HUES48 (cell line): Measurements from ENCODE around the gene ZNF445.
"Not testable (repeated sequence)": the region's sequence is repeated elsewhere in the genome, so short reads cannot be mapped to it uniquely, and the experiment has no call there.

Source experiments
- H3K27ac ChIP-seq: one replicate; pipeline ENCODE4 v1.7.0; 2013; ENCODE audit warnings: low read depth, low read length, inconsistent platforms
- H3K27me3 ChIP-seq: 2 replicates; pipeline ENCODE4 v1.6.1; 2013; ENCODE audit warnings: mild to moderate bottlenecking, low read length; ENCODE audit not compliant: control insufficient read depth, insufficient read depth
- H3K36me3 ChIP-seq: 2 replicates; pipeline ENCODE4 v1.6.1; 2013; ENCODE audit warnings: low read length; ENCODE audit not compliant: control insufficient read depth, insufficient read depth
- H3K4me1 ChIP-seq: 2 replicates; pipeline ENCODE4 v1.6.1; 2013; ENCODE audit warnings: mild to moderate bottlenecking, low read length; ENCODE audit not compliant: control insufficient read depth, insufficient read depth
- H3K4me3 ChIP-seq: 2 replicates; pipeline ENCODE4 v1.5.1; 2013; ENCODE audit warnings: mild to moderate bottlenecking, low read depth, low read length
- H3K9ac ChIP-seq: 2 replicates; pipeline ENCODE4 v1.6.1; 2013; ENCODE audit warnings: mild to moderate bottlenecking, low read depth, low read length, moderate library complexity
- H3K9me3 ChIP-seq: 2 replicates; pipeline ENCODE4 v1.6.1; 2013; ENCODE audit warnings: low read length; ENCODE audit not compliant: control insufficient read depth, insufficient read depth

ZNF445 gene

DNA sequence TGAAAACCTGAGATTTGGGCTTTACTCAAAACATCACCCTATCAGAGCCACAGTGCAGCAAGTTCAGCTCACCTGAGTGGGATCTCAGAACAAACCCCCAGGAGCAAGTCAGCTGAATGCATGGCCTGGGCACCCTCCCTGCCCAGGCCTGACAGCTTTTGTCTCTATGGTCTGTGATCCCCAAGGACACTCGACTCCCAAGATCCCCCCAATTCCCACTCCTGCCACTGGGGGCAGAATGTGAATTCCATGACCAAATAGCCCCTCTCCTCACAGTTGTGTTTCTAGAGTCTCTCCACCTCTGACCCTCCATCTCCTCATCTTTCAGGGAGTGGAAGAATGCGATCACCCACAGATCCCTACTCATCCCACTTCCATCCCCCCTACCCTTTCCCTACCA is 58.9 kb downstream of the ZNF445 start:
- Histone ChIP-seq H3K27me3 (no peaks in the 10 kb centered on the region), H3K27ac (no peak overlapping the region), H3K36me3 (no peaks in the 10 kb centered on the region), H3K4me1 (no peaks in the 10 kb centered on the region), H3K9ac (no peak overlapping the region), H3K4me3 (no peak overlapping the region), H3K9me3 (no peaks in the 10 kb centered on the region)

DNA sequence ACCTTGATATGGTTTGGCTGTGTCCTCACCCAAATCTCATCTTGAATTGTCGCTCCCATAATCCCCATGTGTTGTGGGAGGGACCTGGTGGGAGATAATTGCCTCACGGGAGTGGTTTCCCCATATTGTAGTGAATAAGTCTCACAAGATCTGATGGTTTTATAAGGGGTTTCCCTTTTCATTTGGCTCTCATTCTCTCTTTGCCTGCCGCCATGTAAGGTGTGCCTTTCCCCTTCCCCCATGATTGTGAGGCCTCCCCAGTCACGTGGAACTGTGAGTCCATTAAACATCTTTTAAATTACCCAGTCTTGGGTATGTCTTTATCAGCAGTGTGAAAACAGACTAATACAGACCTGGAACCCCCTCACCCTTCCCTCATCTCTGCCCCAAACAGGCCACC is 59.4 kb downstream of the ZNF445 start:
- not testable (repeated sequence) for H3K9ac ChIP-seq, H3K9me3 ChIP-seq, H3K4me3 ChIP-seq, H3K27ac ChIP-seq, H3K36me3 ChIP-seq, H3K4me1 ChIP-seq, H3K27me3 ChIP-seq

DNA sequence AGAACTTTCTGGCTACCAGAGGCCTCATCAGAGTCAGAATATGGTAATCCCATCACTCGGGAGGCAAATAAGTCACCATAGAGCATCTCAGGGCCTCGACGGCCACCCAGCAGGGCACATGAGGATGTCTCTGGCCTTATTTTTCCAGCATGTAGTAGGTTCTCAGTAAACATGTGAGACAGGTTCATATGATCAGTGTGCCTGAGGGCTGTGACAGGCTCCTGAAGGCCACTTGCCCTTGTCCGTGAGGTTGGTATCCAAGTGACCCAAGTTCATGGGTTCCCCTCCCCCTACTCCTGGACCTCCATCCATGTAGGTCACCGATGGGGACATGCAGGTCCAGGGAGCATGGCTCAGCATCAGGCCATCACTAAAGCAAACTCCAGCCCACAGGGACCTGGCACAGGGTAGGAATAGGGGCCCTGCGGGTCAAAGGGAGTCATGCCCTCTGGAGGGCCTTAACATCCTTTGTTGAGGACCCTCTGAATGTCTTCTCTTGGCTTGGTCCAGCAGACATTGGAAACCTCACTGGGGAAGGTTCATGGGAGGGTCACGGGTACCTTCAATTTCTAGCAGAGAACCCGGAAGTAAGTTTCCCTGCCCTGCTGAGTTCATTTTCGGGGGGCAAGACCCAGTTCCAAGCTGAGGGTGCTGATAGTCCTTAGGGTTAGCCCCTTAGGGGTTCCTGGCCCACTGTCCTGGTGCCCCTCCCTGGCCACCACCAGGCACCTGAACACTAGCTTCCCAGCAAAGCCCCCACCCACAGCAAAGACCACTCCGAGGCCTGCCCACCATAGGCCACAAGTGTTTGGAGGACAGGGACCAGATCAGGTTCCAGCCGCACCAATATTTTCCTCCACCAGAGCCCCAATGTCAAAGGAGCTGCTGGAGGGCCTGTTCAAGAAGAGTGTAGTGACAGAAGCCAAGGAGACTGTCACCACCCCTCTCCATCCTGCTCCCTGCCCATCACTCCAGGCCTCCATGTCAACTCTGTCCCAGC is 61.1 kb downstream of the ZNF445 start:
- no peaks in the 10 kb centered on the region for H3K36me3 ChIP-seq
- no peaks in the 10 kb centered on the region for H3K27me3 ChIP-seq
- no peak overlapping the region for H3K27ac ChIP-seq
- H3K4me1 ChIP-seq, result no peaks in the 10 kb centered on the region
- no peaks in the 10 kb centered on the region for H3K9me3 ChIP-seq
- H3K4me3 ChIP-seq, result no peak overlapping the region
- no peak overlapping the region for H3K9ac ChIP-seq

DNA sequence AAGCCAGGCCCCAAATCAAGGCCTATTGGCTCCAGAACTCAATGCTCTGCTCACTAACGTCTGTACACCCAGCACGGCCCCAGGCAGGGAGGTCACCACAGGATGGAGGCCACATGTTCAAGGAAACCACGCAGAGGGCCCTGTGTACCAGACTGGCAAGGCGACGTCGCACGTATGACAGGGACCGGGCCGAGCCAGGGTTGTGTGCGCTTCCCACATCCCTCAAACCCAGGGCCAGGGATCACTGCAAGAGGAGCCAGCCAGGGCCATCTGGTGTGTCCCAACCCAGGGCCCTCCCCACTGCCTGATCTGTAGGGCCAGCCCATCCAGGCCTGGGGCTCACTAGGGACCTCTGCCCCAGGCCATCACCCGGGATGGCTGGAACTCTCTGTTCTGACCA is 62.0 kb downstream of the ZNF445 start:
- Histone ChIP-seq H3K4me1 (no peaks in the 10 kb centered on the region), H3K9me3 (no peaks in the 10 kb centered on the region), H3K9ac (no peak overlapping the region), H3K4me3 (no peak overlapping the region), H3K27ac (no peak overlapping the region), H3K36me3 (no peaks in the 10 kb centered on the region), H3K27me3 (no peaks in the 10 kb centered on the region)

DNA sequence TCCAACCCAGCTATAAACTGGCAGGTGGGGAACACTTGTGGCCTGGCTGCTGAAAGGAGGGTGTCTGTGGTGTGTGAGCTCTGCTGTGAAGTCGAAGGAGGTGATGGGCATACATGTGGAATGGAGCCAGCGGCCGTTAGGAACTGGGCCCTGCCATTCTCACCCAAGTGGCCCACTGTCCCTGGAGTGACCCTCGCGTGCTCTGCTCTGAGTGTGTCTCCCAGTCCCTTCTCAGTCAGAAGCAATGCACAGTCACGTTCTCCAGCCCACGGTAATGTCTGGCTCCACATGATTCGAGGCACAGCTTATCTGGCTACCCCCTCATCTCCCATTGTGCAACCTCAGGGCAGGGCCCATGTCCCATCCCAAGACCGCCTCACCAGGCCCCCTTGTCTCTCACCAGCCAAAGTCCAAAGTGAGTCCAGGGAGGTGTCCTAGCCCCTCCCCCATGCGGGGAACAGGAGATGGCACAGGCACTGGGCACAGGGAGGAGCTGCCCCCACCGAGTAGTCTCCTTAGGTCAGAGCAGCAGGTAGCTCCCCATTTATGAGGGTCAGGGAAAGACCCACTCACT is 62.9 kb downstream of the ZNF445 start:
- no peaks in the 10 kb centered on the region for H3K4me1 ChIP-seq
- H3K27me3 ChIP-seq, result no peaks in the 10 kb centered on the region
- H3K9ac ChIP-seq, result no peak overlapping the region
- no peak overlapping the region for H3K4me3 ChIP-seq
- no peaks in the 10 kb centered on the region for H3K9me3 ChIP-seq
- H3K27ac ChIP-seq, result no peak overlapping the region
- H3K36me3 ChIP-seq, result no peaks in the 10 kb centered on the region

DNA sequence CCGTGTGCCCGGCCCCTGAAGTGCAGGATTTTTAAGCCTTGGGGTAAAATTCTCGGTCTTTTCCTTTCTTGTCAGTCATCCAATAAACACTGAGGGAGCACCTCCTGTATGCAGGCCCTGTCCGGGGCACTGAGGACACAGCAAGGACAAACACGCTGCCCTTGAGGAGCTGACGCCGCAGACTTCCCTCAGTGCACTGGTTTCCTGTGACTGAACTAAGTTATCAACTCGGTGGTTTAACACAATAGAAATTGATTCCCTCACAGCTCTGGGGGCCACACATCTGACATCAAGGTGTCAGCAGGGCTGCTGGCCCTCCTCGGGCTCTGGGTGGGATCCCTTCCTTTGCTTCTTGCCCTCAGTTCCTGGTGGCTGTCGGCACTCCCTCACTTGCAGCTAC is 65.1 kb downstream of the ZNF445 start:
- Histone ChIP-seq H3K9ac (no peak overlapping the region), H3K27me3 (no peaks in the 10 kb centered on the region), H3K4me3 (no peak overlapping the region), H3K4me1 (no peaks in the 10 kb centered on the region), H3K9me3 (no peaks in the 10 kb centered on the region), H3K36me3 (no peaks in the 10 kb centered on the region), H3K27ac (no peak overlapping the region)

DNA sequence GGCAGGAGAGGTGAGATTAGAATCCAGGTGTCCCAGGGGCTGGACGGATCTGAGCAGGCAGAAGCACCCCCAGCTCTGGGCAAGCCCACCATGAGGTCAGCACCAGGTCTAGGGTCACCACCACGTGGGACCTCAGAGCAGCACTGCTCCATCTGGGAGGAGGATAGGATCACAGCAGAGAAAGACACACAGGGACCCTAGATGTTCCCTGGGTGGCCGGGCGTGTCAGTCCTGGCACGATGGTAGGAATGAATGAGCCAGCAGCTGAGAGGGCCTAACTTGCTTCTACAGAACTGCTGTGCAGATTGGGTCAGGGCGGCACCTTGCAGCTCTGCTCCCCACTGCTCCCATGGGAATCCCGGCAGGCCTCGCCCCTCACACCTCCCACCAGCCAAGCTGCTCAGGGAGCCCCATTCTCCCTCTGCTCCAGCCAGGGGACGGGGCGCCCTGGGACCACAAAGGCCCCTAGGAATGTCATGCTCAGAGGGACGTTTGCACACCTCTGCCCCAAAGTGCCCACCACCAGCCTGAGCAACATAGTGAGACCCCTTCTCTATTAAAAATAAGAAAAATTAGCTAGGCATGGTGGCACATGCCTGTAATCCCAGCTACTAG is 66.3 kb downstream of the ZNF445 start:
- H3K27ac ChIP-seq, result no peak overlapping the region
- no peak overlapping the region for H3K4me3 ChIP-seq
- no peaks in the 10 kb centered on the region for H3K4me1 ChIP-seq
- H3K27me3 ChIP-seq, result no peaks in the 10 kb centered on the region
- H3K9ac ChIP-seq, result no peak overlapping the region
- H3K36me3 ChIP-seq, result no peaks in the 10 kb centered on the region
- no peaks in the 10 kb centered on the region for H3K9me3 ChIP-seq

DNA sequence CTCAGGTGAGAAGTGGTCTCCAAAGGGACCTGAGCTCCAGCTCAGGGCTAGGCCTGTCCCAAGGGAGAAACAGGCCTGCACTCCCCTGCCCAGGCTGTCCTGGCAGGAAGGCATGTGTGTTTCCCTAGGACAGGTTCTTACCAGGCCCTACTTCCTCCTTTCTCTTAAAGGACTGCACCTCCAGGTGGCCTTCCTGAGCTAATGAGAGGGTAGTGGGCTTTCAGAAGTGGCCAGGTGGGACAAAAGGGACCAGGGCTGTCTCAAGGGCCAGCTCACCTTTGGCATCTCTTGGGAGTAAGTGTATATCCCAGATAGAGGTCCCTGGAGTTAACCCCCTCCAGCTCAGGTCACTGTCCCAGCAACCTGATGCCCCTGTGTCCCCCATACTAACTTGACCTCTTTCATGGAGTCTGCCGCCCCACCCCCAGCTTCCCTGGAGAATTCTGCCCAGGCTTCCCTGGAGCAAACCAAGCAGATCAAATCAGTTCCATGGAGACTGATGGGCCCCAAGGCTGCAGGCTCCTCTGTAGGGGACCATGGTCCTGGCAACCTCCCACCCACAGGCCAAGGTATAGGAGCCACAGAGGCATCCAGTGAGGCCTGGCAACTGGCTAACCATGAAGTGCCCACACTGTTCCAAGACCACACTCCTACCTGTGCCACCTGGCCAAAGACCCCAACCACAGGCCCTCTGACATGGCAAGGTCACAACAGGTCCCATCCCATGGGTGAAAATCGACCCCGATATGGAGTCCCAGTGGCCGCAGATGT is 67.6 kb downstream of the ZNF445 start:
- H3K4me1 ChIP-seq, result no peaks in the 10 kb centered on the region
- no peaks in the 10 kb centered on the region for H3K27me3 ChIP-seq
- no peaks in the 10 kb centered on the region for H3K9me3 ChIP-seq
- H3K9ac ChIP-seq, result no peak overlapping the region
- no peak overlapping the region for H3K27ac ChIP-seq
- H3K4me3 ChIP-seq, result no peak overlapping the region
- H3K36me3 ChIP-seq, result no peaks in the 10 kb centered on the region

DNA sequence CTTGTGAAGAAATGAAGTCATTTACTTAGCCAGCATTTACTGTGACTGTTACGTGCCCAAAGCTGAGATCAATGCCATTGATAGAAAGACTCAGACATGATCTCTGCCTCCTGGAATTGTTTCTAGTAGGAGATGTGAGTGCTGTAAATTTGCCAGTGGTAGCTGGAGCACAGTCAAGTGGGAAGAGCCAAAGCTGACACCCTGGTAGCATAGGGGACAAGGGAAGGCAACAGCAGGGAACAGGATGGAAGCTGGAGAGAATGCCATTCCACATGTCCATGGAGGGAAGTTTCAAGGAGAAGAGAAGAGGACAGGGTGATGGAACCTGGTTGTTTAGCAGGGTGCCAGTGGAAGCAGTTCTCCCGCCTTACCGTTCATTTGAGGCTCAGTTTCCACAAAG is 74.9 kb downstream of the ZNF445 start:
- no peak overlapping the region for H3K27ac ChIP-seq
- H3K4me3 ChIP-seq, result no peak overlapping the region
- no peaks in the 10 kb centered on the region for H3K4me1 ChIP-seq
- H3K36me3 ChIP-seq, result no peaks in the 10 kb centered on the region
- H3K27me3 ChIP-seq, result no peaks in the 10 kb centered on the region
- no peak overlapping the region for H3K9ac ChIP-seq
- no peaks in the 10 kb centered on the region for H3K9me3 ChIP-seq

DNA sequence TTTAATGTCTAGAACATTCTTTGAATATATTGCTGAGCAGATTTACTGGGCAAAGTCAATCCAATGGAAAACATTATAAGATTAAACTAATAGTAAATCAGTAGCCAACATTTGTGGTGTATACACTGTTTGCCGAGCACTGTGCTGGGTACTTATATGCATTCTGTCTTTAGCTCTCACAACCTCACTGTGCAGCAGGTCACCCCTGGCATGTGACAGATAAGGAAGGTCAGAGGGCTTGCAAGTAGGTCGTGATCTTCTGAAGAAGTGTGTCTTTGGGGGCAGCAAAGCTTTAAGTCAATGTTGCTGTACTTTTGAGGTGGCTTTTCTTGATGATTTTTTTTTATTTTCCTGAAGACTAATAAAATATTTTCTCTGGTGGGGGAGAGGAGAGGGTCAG is 76.7 kb downstream of the ZNF445 start:
- no peaks in the 10 kb centered on the region for H3K27me3 ChIP-seq
- no peaks in the 10 kb centered on the region for H3K36me3 ChIP-seq
- no peaks in the 10 kb centered on the region for H3K4me1 ChIP-seq
- no peak overlapping the region for H3K9ac ChIP-seq
- no peaks in the 10 kb centered on the region for H3K9me3 ChIP-seq
- H3K27ac ChIP-seq, result no peak overlapping the region
- H3K4me3 ChIP-seq, result no peak overlapping the region
